Thoracic aorta (tissue), 2 donors: Measurements from ENCODE around the gene CIC. TPM values are rescaled to one million over a fixed set of nuclear protein-coding genes. Genes with fewer than 3 reads are reported as not detected.

ENCODE experiments used
- ATAC-seq: fragments of 150-250 bp; one replicate; pipeline ENCODE4 v1.8.0; 2017; ENCODE audit warnings: low read depth; ENCODE audit not compliant: insufficient number of reproducible peaks, low FRiP score
- DNase-seq: peaks from one replicate; pipeline ENCODE4 v3.0.0-alpha.2; 2020; ENCODE audit warnings: low spot score
- H3K27ac ChIP-seq, 2 donors: fragments of 200-600 bp; sonication (generic); 1 replicate in 1 of 2; 2 replicates in 1 of 2; pipeline ENCODE4 v1.5.1; 2016; ENCODE audit warnings: mild to moderate bottlenecking in 2 of 2, moderate library complexity in 2 of 2
- H3K27me3 ChIP-seq: fragments of 200-600 bp; sonication (generic); replicated peaks from 2 replicates; pipeline ENCODE4 v1.6.0; 2016; ENCODE audit warnings: mild to moderate bottlenecking; ENCODE audit not compliant: insufficient read depth
- H3K36me3 ChIP-seq: fragments of 200-600 bp; sonication (generic); one replicate; pipeline ENCODE4 v1.5.1; 2016
- H3K4me1 ChIP-seq, 2 donors: fragments of 200-600 bp; sonication (generic); 1 replicate in 1 of 2; 2 replicates in 1 of 2; pipeline versions ENCODE4 v1.5.1 to v1.6.0; 2016; ENCODE audit warnings: low read depth in 2 of 2, mild to moderate bottlenecking in 1 of 2; ENCODE audit not compliant: control insufficient read depth in 1 of 2
- H3K4me3 ChIP-seq: fragments of 200-600 bp; sonication (generic); 2 replicates; pipeline ENCODE4 v1.5.1; 2016; ENCODE audit warnings: mild to moderate bottlenecking
- H3K9me3 ChIP-seq: fragments of 200-600 bp; sonication (generic); 2 replicates; pipeline ENCODE4 v1.5.1; 2016
- CTCF ChIP-seq: fragments of 200-600 bp; sonication (generic); IDR thresholded peaks from one replicate; pipeline ENCODE4 v1.5.1; 2019; ENCODE audit warnings: antibody characterized with exemption
- total RNA-seq, 2 donors: library from RNA; depleted of rRNA; stranded (reverse); fragments of >200 nt; gene quantifications; one replicate each; pipeline versions ENCODE4 v1.1.0 to v1.2.3, GENCODE V29; 2016

The CIC gene
- total RNA-seq, 2 donors from 2014 or later = 57.1 to 112 TPM

- Histone ChIP-seq H3K27me3 (no peaks in the 10 kb centered on the region), H3K4me3 (peak overlapping the region; percentile 99), H3K9me3 (no peaks in the 10 kb centered on the region), H3K36me3 (peaks cover 12% of the 10 kb centered on the region), H3K4me1 (peaks cover 29 to 50% of the 10 kb centered on the region in 2 donors), H3K27ac (peak overlapping the region; percentile 98 to 99)
- no peak for DNase-seq
- no peak for ATAC-seq
- TF ChIP-seq CTCF = no peak
These were observed 15.6 kb upstream of the CIC start for GRCh38 chr19:42253245-42254088.

GRCh38 chr19:42254089-42254849 lies 14.8 kb upstream of the CIC start:
- DNase-seq (no peak), ATAC-seq (no peak)
- TF ChIP-seq CTCF = peak; percentile 7
- Histone ChIP-seq H3K27me3 (no peaks in the 10 kb centered on the region), H3K27ac (peak overlapping the region; percentile 98 to 99), H3K36me3 (peaks cover 7% of the 10 kb centered on the region), H3K9me3 (no peaks in the 10 kb centered on the region), H3K4me1 (peaks cover 29 to 46% of the 10 kb centered on the region in 2 donors), H3K4me3 (peak overlapping the region; percentile 99)

GRCh38 chr19:42254850-42255765 lies 13.9 kb upstream of the CIC start, which contains the start of gene ERF:
Gene ERF (minus strand): TSS chr19:42255128. CDS start chr19:42254999, 129 bp downstream.
- H3K4me1 ChIP-seq = peaks cover 29 to 38% of the 10 kb centered on the region in 2 donors

More at GRCh38 chr19:42254850-42255765, 13.9 kb upstream of the CIC start, which contains the start of gene ERF:
- peak; percentile 78 for DNase-seq
- ATAC-seq = peak; percentile 62
- Histone ChIP-seq H3K27me3 (no peaks in the 10 kb centered on the region), H3K4me3 (peak within 1 kb of the TSS; percentile 99), H3K27ac (peak within 1 kb of the TSS; percentile 98 to 99), H3K9me3 (no peaks in the 10 kb centered on the region), H3K36me3 (no peaks in the 10 kb centered on the region)
- no peak for TF ChIP-seq CTCF
